Measurements from ENCODE around the gene PANX1. TPM values are rescaled to one million over a fixed set of nuclear protein-coding genes. Genes with fewer than 3 reads are reported as not detected.

PANX1 gene, protein sequence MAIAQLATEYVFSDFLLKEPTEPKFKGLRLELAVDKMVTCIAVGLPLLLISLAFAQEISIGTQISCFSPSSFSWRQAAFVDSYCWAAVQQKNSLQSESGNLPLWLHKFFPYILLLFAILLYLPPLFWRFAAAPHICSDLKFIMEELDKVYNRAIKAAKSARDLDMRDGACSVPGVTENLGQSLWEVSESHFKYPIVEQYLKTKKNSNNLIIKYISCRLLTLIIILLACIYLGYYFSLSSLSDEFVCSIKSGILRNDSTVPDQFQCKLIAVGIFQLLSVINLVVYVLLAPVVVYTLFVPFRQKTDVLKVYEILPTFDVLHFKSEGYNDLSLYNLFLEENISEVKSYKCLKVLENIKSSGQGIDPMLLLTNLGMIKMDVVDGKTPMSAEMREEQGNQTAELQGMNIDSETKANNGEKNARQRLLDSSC
- total RNA-seq (2021) (21.9 to 22.9 TPM (median 22.2 TPM) in 3 replicates), Bru-seq, nascent RNA (percentile 83 among the genes with signal in this experiment)
- long read RNA-seq, experiment 1, transcript PANX1-201 (5 exons, 2,769 nt) = major isoform, 130 of 160 reads
- long read RNA-seq, experiment 1, partial matches to known transcripts = 18 of 160 reads
- long read RNA-seq, experiment 1, other reads (novel, unspliced or antisense) = 12 of 160 reads
- long read RNA-seq, experiment 2, transcript PANX1-201 (5 exons, 2,769 nt) = major isoform, 10 of 18 reads
- long read RNA-seq, experiment 2, partial matches to known transcripts = 8 of 18 reads
- long read RNA-seq, experiment 2, other reads (novel, unspliced or antisense) = 0 of 18 reads
- long read RNA-seq, experiment 3, partial matches to known transcripts = 2 of 3 reads
- long read RNA-seq, experiment 3, other reads (novel, unspliced or antisense) = 0 of 3 reads

DNA sequence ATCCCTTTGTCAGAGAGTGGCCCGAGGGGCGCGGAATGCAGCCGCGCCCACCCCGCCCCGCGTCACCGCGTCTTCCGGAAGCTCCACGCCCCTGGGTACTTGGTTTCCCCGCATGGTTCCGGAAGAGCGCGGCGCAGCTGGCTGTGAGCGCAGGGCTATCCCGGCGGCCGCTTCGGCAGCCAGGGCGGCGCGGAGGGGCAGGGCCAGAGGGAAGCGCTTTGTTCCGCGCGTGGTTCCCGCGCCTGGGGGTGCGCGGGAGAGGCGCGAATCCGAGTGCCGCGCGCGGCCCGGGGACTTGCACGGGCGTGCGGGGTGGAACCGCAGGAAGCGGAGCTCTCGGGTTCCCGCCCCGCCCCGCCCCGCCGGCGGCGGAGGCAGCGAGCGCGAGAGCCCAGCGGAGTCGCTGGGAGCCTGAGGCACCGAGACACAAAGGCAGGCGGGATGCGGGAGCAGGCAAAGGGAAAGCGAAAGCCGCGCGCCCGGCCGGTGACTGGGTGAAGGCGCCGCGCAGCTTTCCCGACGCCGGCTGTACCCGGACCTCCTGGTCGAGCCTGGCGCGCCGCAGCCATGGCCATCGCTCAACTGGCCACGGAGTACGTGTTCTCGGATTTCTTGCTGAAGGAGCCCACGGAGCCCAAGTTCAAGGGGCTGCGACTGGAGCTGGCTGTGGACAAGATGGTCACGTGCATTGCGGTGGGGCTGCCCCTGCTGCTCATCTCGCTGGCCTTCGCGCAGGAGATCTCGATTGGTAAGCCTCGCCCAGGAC lies at the start of gene PANX1:
PANX1 (plus strand) TSS at position 96 of the 766 bp plus-strand sequence; CDS start at position 568, 472 bp downstream.
- CTCF ChIA-PET = interaction anchor here (0.7 to 3.0 kb wide), 10 partner anchors 9 to 233 kb away, joined by 3 to 17 read pairs (median 4); no protein-coding TSS in a partner anchor
- H3K27ac Mint-ChIP-seq = peak within 1 kb of the TSS; percentile 90
- H3K36me3 Mint-ChIP-seq = peaks cover 23% of the 10 kb centered on the region
- peaks cover 20% of the 10 kb centered on the region for H3K9me3 Mint-ChIP-seq
- DNase-seq (ENCODE audit: low spot score) (peak; percentile 75), ATAC-seq (peak; percentile 78)
- H3K27me3 Mint-ChIP-seq (ENCODE audit: low read depth) = no peaks in the 10 kb centered on the region
- H3K4me1 Mint-ChIP-seq = peaks cover 32% of the 10 kb centered on the region
- H3K4me3 Mint-ChIP-seq = no peak within 1 kb of the TSS
- POLR2A ChIA-PET = interaction anchor here (0.9 to 3.0 kb wide), 9 partner anchors 9 to 388 kb away, joined by 3 to 11 read pairs (median 3); partner anchors contain the start of genes C11orf54 and TAF1D
- no peak for TF ChIP-seq FOXJ3 (CRISPR knock-in tag; IDR thresholded peaks at IDR 0.05; ENCODE audit: borderline replicate concordance)
- no peak for TF ChIP-seq ZNF423 (CRISPR knock-in tag; IDR thresholded peaks at IDR 0.05)
- TF ChIP-seq, protein P1, sequence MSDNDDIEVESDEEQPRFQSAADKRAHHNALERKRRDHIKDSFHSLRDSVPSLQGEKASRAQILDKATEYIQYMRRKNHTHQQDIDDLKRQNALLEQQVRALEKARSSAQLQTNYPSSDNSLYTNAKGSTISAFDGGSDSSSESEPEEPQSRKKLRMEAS (CRISPR knock-in tag; IDR thresholded peaks at IDR 0.05) = peak; percentile 61; the same call in 1 of the 2 replicates
- 0 out of 2 replicates have a peak, but pooled peaks have one; percentile 67 for TF ChIP-seq ZNF219 (CRISPR knock-in tag; IDR thresholded peaks at IDR 0.05; ENCODE audit: borderline replicate concordance)
- 0 out of 2 replicates have a peak, but pooled peaks have one; percentile 53 for TF ChIP-seq SMAD4 (CRISPR knock-in tag; IDR thresholded peaks at IDR 0.05)
- no peak for TF ChIP-seq MYBL2 (CRISPR knock-in tag; IDR thresholded peaks at IDR 0.05)
- TF ChIP-seq SP1 (CRISPR knock-in tag; conservative IDR thresholded peaks at IDR 0.05) = peak; percentile 83
- TF ChIP-seq, protein P2, sequence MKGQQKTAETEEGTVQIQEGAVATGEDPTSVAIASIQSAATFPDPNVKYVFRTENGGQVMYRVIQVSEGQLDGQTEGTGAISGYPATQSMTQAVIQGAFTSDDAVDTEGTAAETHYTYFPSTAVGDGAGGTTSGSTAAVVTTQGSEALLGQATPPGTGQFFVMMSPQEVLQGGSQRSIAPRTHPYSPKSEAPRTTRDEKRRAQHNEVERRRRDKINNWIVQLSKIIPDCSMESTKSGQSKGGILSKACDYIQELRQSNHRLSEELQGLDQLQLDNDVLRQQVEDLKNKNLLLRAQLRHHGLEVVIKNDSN (CRISPR knock-in tag; IDR thresholded peaks at IDR 0.05) = peak; percentile 84
- TF ChIP-seq TEAD1 (CRISPR knock-in tag; IDR thresholded peaks at IDR 0.05) = peak; percentile 93
- peak; percentile 62; the same call in 1 of the 2 replicates for TF ChIP-seq NFE2L1 (CRISPR knock-in tag; IDR thresholded peaks at IDR 0.05)
- 0 out of 2 replicates have a peak, but pooled peaks have one; percentile 27 for TF ChIP-seq RELA (CRISPR knock-in tag; IDR thresholded peaks at IDR 0.05; ENCODE audit: borderline replicate concordance)
- TF ChIP-seq CBFB (CRISPR knock-in tag; IDR thresholded peaks at IDR 0.05; ENCODE audit: low read depth) = no peak
- TF ChIP-seq, protein P3, sequence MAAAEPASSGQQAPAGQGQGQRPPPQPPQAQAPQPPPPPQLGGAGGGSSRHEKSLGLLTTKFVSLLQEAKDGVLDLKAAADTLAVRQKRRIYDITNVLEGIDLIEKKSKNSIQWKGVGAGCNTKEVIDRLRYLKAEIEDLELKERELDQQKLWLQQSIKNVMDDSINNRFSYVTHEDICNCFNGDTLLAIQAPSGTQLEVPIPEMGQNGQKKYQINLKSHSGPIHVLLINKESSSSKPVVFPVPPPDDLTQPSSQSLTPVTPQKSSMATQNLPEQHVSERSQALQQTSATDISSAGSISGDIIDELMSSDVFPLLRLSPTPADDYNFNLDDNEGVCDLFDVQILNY (CRISPR knock-in tag; IDR thresholded peaks at IDR 0.05) = peak; percentile 80; the same call in 1 of the 2 replicates
- TF ChIP-seq, protein P4, sequence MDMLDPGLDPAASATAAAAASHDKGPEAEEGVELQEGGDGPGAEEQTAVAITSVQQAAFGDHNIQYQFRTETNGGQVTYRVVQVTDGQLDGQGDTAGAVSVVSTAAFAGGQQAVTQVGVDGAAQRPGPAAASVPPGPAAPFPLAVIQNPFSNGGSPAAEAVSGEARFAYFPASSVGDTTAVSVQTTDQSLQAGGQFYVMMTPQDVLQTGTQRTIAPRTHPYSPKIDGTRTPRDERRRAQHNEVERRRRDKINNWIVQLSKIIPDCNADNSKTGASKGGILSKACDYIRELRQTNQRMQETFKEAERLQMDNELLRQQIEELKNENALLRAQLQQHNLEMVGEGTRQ (CRISPR knock-in tag; IDR thresholded peaks at IDR 0.05) = peak; percentile 81
- TF ChIP-seq, protein P5, sequence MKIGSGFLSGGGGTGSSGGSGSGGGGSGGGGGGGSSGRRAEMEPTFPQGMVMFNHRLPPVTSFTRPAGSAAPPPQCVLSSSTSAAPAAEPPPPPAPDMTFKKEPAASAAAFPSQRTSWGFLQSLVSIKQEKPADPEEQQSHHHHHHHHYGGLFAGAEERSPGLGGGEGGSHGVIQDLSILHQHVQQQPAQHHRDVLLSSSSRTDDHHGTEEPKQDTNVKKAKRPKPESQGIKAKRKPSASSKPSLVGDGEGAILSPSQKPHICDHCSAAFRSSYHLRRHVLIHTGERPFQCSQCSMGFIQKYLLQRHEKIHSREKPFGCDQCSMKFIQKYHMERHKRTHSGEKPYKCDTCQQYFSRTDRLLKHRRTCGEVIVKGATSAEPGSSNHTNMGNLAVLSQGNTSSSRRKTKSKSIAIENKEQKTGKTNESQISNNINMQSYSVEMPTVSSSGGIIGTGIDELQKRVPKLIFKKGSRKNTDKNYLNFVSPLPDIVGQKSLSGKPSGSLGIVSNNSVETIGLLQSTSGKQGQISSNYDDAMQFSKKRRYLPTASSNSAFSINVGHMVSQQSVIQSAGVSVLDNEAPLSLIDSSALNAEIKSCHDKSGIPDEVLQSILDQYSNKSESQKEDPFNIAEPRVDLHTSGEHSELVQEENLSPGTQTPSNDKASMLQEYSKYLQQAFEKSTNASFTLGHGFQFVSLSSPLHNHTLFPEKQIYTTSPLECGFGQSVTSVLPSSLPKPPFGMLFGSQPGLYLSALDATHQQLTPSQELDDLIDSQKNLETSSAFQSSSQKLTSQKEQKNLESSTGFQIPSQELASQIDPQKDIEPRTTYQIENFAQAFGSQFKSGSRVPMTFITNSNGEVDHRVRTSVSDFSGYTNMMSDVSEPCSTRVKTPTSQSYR (CRISPR knock-in tag; IDR thresholded peaks at IDR 0.05) = 0 out of 2 replicates have a peak, but pooled peaks have one; percentile 62
- TF ChIP-seq, protein P6, sequence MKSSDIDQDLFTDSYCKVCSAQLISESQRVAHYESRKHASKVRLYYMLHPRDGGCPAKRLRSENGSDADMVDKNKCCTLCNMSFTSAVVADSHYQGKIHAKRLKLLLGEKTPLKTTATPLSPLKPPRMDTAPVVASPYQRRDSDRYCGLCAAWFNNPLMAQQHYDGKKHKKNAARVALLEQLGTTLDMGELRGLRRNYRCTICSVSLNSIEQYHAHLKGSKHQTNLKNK (CRISPR knock-in tag; IDR thresholded peaks at IDR 0.05) = no peak
- no peak for TF ChIP-seq TCF7 (CRISPR knock-in tag; IDR thresholded peaks at IDR 0.05; ENCODE audit: low read depth)
- TF ChIP-seq ZNF416 (CRISPR knock-in tag; IDR thresholded peaks at IDR 0.05) = 0 out of 2 replicates have a peak, but pooled peaks have one; percentile 42
- peak; percentile 19; the same call in 1 of the 2 replicates for TF ChIP-seq TP53 (CRISPR knock-in tag; IDR thresholded peaks at IDR 0.05)
- TF ChIP-seq ETV6 (CRISPR knock-in tag; IDR thresholded peaks at IDR 0.05) = peak; percentile 91
- TF ChIP-seq, protein P7, sequence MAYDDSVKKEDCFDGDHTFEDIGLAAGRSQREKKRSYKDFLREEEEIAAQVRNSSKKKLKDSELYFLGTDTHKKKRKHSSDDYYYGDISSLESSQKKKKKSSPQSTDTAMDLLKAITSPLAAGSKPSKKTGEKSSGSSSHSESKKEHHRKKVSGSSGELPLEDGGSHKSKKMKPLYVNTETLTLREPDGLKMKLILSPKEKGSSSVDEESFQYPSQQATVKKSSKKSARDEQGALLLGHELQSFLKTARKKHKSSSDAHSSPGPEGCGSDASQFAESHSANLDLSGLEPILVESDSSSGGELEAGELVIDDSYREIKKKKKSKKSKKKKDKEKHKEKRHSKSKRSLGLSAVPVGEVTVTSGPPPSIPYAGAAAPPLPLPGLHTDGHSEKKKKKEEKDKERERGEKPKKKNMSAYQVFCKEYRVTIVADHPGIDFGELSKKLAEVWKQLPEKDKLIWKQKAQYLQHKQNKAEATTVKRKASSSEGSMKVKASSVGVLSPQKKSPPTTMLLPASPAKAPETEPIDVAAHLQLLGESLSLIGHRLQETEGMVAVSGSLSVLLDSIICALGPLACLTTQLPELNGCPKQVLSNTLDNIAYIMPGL (CRISPR knock-in tag; IDR thresholded peaks at IDR 0.05) = peak; percentile 44
- TF ChIP-seq JUN (CRISPR knock-in tag; IDR thresholded peaks at IDR 0.05) = peak; percentile 62; the same call in 1 of the 2 replicates
- TF ChIP-seq, protein P8, sequence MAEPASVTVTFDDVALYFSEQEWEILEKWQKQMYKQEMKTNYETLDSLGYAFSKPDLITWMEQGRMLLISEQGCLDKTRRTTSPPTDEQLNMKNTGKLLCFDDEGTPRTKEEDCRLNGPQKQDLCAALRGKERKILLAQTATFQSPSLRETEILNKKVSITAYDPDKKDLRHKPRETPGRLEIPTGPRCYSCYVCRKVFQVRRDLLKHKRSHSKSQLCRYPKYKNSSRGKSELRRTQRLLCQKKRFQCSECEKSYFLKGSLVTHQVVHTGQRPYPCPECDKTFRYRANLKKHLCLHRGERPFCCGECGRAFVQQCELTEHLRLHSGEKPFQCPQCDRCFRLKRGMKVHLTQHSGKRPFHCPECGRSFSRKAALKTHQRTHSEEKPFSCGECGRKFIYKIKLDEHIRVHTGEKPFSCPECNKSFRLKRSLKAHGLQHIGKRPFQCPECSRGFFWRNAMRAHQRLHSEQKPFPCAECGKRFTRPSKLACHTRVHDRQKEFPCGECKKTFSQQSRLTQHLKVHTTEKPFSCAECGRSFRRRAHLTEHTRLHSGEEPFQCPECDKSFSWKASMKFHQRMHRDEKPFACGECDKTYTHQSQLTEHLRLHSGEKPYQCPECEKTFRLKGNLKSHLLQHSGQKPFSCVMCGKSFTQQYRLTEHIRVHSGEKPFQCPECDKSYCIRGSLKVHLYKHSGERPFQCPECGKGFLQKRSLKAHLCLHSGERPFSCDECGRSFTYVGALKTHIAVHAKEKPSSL (CRISPR knock-in tag; conservative IDR thresholded peaks at IDR 0.05) = no peak

Data from WTC11 (cell line).